HepG2 (cell line): Measurements from ENCODE around the gene EPS8L1. TPM values are rescaled to one million over a fixed set of nuclear protein-coding genes. Genes with fewer than 3 reads are reported as not detected.

Experiments
- ATAC-seq: fragments of 200-7000 bp; cut with Tn5 transposase; 3 replicates; pipeline ENCODE4 v1.9.1; 2020; ENCODE audit warnings: mild to moderate bottlenecking, moderate library complexity
- BruUV-seq: library from RNA; stranded (reverse); fragments of 400-500 nt; replicated peaks from 2 replicates; lab custom pipeline; 2021; lab: Mats Ljungman, UMichigan
- CTCF ChIA-PET: fragments of 300-600 bp; formaldehyde crosslinking; extraction: SDS; loops from one replicate; lab custom pipeline; 2021; ENCODE audit warnings: low total read pairs, inconsistent platforms, low intra/inter-chr PET ratio; lab: Yijun Ruan, JAX
- POLR2A ChIA-PET: fragments of 350-600 bp; sonication (Branson Sonifier 250); formaldehyde crosslinking; loops from one replicate; lab custom pipeline; 2020; ENCODE audit warnings: antibody characterized with exemption, inconsistent platforms; lab: Yijun Ruan, JAX
- DNase-seq: peaks from one replicate; pipeline ENCODE4 v3.0.0-alpha.2; 2015; ENCODE audit warnings: low spot score
- FAIRE-seq: peaks from 3 replicates; lab custom pipeline; 2011; peaks lifted over from hg19 to GRCh38; lab: Jason Lieb, UNC
- H2AFZ ChIP-seq: one replicate; pipeline ENCODE4 v1.6.1; 2011; ENCODE audit warnings: low read length, inconsistent platforms
- H3K27ac ChIP-seq: fragments of 300-600 bp; 3 replicates; pipeline ENCODE4 v1.8.0; 2011; ENCODE audit warnings: mixed run types, mild to moderate bottlenecking, mixed read lengths, low read length, inconsistent platforms; ENCODE audit not compliant: insufficient read depth; ENCODE audit errors: extremely low read length
- H3K27me3 ChIP-seq, 2 experiments: fragments of 200-600 bp in 1 of 2; 2 replicates in 1 of 2; 3 replicates in 1 of 2; pipeline versions ENCODE4 v1.6.0 to v1.8.0; 2011; ENCODE audit warnings: low read length in 2 of 2, mild to moderate bottlenecking in 2 of 2, moderate library complexity in 2 of 2, inconsistent platforms in 1 of 2; ENCODE audit not compliant: insufficient read depth in 2 of 2, control insufficient read depth in 1 of 2
- H3K36me3 ChIP-seq, 2 experiments: fragments of 200-600 bp in 1 of 2; replicated peaks in 1 of 2; 2 replicates in 1 of 2; 3 replicates in 1 of 2; pipeline versions ENCODE4 v1.5.1 to v1.8.0; 2011; ENCODE audit warnings: low read length in 2 of 2, inconsistent platforms in 1 of 2; ENCODE audit not compliant: insufficient read depth in 2 of 2, control insufficient read depth in 1 of 2
- H3K4me1 ChIP-seq: 2 replicates; pipeline ENCODE4 v1.5.1; 2012; ENCODE audit warnings: low read length, inconsistent platforms; ENCODE audit not compliant: insufficient read depth
- H3K4me2 ChIP-seq: 2 replicates; pipeline ENCODE4 v1.6.0; 2011; ENCODE audit warnings: low read depth, low read length, inconsistent platforms
- H3K4me3 ChIP-seq, 3 experiments: fragments of 200-600 bp in 1 of 3; sonication (generic), shearing (Covaris generic) in 1 of 3; replicated peaks in 1 of 3; 2 replicates each; pipeline ENCODE4 v1.5.1; 2011 to 2016; ENCODE audit warnings: low read length in 3 of 3, inconsistent platforms in 2 of 3, low read depth in 2 of 3, mild to moderate bottlenecking in 2 of 3, control low read depth in 1 of 3, mixed read lengths in 1 of 3; ENCODE audit not compliant: insufficient read depth in 1 of 3
- H3K79me2 ChIP-seq: one replicate; pipeline ENCODE4 v1.6.1; 2011; ENCODE audit warnings: low read length, inconsistent platforms; ENCODE audit not compliant: insufficient read depth
- H3K9ac ChIP-seq: 2 replicates; pipeline ENCODE4 v1.6.0; 2011; ENCODE audit warnings: mild to moderate bottlenecking, low read depth, low read length, inconsistent platforms; ENCODE audit not compliant: insufficient read depth
- H3K9me3 ChIP-seq: 2 replicates; pipeline ENCODE4 v1.5.1; 2012; ENCODE audit warnings: mild to moderate bottlenecking, low read length
- H4K20me1 ChIP-seq: 2 replicates; pipeline ENCODE4 v1.6.0; 2011; ENCODE audit warnings: inconsistent platforms, mild to moderate bottlenecking, low read length, moderate library complexity; ENCODE audit not compliant: insufficient read depth
- ARHGAP35 ChIP-seq: sonication (generic); formaldehyde crosslinking; IDR thresholded peaks from 2 replicates; pipeline ENCODE4 v1.9.0; 2022; ENCODE audit warnings: mild to moderate bottlenecking, inconsistent platforms, moderate library complexity, missing genetic modification reagents, borderline replicate concordance
- ATF6 ChIP-seq: sonication (generic); formaldehyde crosslinking; conservative IDR thresholded peaks from 2 replicates; pipeline ENCODE4 v1.4.0; 2020; ENCODE audit warnings: missing genetic modification reagents
- IRF2 ChIP-seq: IDR thresholded peaks from 2 replicates; pipeline ENCODE4 v1.6.1; 2018; ENCODE audit warnings: missing genetic modification reagents, missing compliant biosample characterization
- NBN ChIP-seq: fragments of 450-650 bp; conservative IDR thresholded peaks from 2 replicates; pipeline ENCODE4 v1.6.1; 2017
- NFKB2 ChIP-seq: sonication (generic); formaldehyde crosslinking; IDR thresholded peaks from 2 replicates; pipeline ENCODE4 v1.4.0; 2020; ENCODE audit warnings: missing genetic modification reagents, borderline replicate concordance
- NR2F2 ChIP-seq: IDR thresholded peaks from 2 replicates; pipeline ENCODE4 v1.6.1; 2012; ENCODE audit warnings: low read depth, inconsistent platforms, borderline replicate concordance
- NR3C1 ChIP-seq: sonication (generic); formaldehyde crosslinking; IDR thresholded peaks from 2 replicates; pipeline ENCODE4 v1.4.0; 2020; ENCODE audit warnings: missing genetic modification reagents
- TCF12 ChIP-seq, 2 experiments: fragments of 450-650 bp in 1 of 2; sonication (generic) in 1 of 2; formaldehyde crosslinking in 1 of 2; IDR thresholded peaks; 2 replicates each; pipeline versions ENCODE4 v1.6.1 to v1.8.0; 2017 to 2022; ENCODE audit warnings: antibody characterized with exemption in 1 of 2, mild to moderate bottlenecking in 1 of 2, missing genetic modification reagents in 1 of 2, moderate library complexity in 1 of 2
- XBP1 ChIP-seq: sonication (generic); formaldehyde crosslinking; IDR thresholded peaks from 2 replicates; pipeline ENCODE4 v1.5.0; 2020; ENCODE audit warnings: missing genetic modification reagents
- ZFP37 ChIP-seq: sonication (generic); formaldehyde crosslinking; IDR thresholded peaks from 2 replicates; pipeline ENCODE4 v1.4.0; 2020; ENCODE audit warnings: missing genetic modification reagents, borderline replicate concordance
- ZFP82 ChIP-seq: sonication (generic); formaldehyde crosslinking; IDR thresholded peaks from 2 replicates; pipeline ENCODE4 v1.5.1; 2020; ENCODE audit warnings: mild to moderate bottlenecking, missing genetic modification reagents, borderline replicate concordance
- ZNF33A ChIP-seq: sonication (generic); formaldehyde crosslinking; IDR thresholded peaks from 2 replicates; pipeline ENCODE4 v1.5.1; 2020; ENCODE audit warnings: missing genetic modification reagents, mild to moderate bottlenecking, moderate library complexity, borderline replicate concordance
- ZNF33B ChIP-seq: sonication (generic); formaldehyde crosslinking; IDR thresholded peaks from 2 replicates; pipeline ENCODE4 v1.5.1; 2020; ENCODE audit warnings: mild to moderate bottlenecking, missing genetic modification reagents
- ZNF431 ChIP-seq: sonication (generic); formaldehyde crosslinking; IDR thresholded peaks from 2 replicates; pipeline ENCODE4 v1.9.0; 2022; ENCODE audit warnings: missing genetic modification reagents, low read depth, mild to moderate bottlenecking, borderline replicate concordance
- WGBS: methylation state at CpG from one replicate; pipeline ENCODE4 v1.1.6; 2017; ENCODE audit warnings: low lambda C conversion rate; 5-methylcytosine and 5-hydroxymethylcytosine counted together
- in situ Hi-C: cut with HindIII; loops from 2 replicates; pipeline ENCODE4 v1.10.0; 2017; ENCODE audit warnings: low pct_unique_long_range_greater_than_20kb; ENCODE audit not compliant: extremely low pct_ligation_motif_present
- intact Hi-C: fragments of 100-400 bp; cut with micrococcal nuclease; formaldehyde crosslinking; loops from one replicate; pipeline ENCODE4 v1.10.0; 2022; ENCODE audit not compliant: unreplicated experiment
- polyA plus RNA-seq, 8 experiments: library from polyadenylated mRNA; depleted of rRNA in 3 of 8; stranded (reverse) in 7 of 8; unstranded in 1 of 8; fragments of >200 nt; fragmentation: Illumina TruSeq in 4 of 8; extraction: Trizol in 4 of 8; gene quantifications; 2 replicates each; pipeline versions ENCODE4 v1.2.1 to v1.2.3, GENCODE V29; 2011 to 2016; ENCODE audit warnings: low read depth in 4 of 8, missing spikeins in 1 of 8, mixed read lengths in 1 of 8; ENCODE audit not compliant: insufficient read depth in 1 of 8
- total RNA-seq, 5 experiments: library from RNA; depleted of rRNA; stranded (reverse); fragments of >200 nt; fragmentation: Illumina TruSeq; extraction: Trizol; gene quantifications; 2 replicates each; pipeline ENCODE4 v1.2.3, GENCODE V29; 2016; ENCODE audit warnings: low read depth in 1 of 5

Gene EPS8L1
- total and polyA plus RNA-seq, 2 of the 13 experiments (the other 11 are each of a cell fraction or from before 2014, with no cell fraction given): 3.0 to 6.3 TPM

GRCh38 chr19:55042688-55043087 is 33.0 kb upstream of the EPS8L1 start:
- FAIRE-seq (no peak), ATAC-seq (no peak), DNase-seq (no peak)
- no peaks in the 10 kb centered on the region for H3K79me2 ChIP-seq
- H3K9ac ChIP-seq: no peak overlapping the region
- in situ Hi-C loops (no loop called here), intact Hi-C loops (no loop called here)
- H2AFZ ChIP-seq: no peak overlapping the region
- no peaks in the 10 kb centered on the region for H4K20me1 ChIP-seq
- WGBS: 49% methylated on average over 6 of the region's 11 CpGs
- no TSS peak for BruUV-seq
- H3K27me3 ChIP-seq: no peaks in the 10 kb centered on the region
- TF ChIP-seq TCF12 (IDR thresholded peaks at IDR 0.05) (no peak), TCF12 (CRISPR knock-in tag; IDR thresholded peaks at IDR 0.05) (no peak), NFKB2 (no peak), ZFP37 (no peak), XBP1 (CRISPR knock-in tag) (no peak), ATF6 (no peak), ZNF33A (CRISPR knock-in tag) (no peak), ZNF33B (CRISPR knock-in tag) (no peak), IRF2 (no peak), NR3C1 (CRISPR knock-in tag) (no peak), ZFP82 (CRISPR knock-in tag) (no peak), ARHGAP35 (CRISPR knock-in tag) (no peak), NBN (no peak), NR2F2 (no peak), ZNF431 (CRISPR knock-in tag) (no peak)
- no peaks in the 10 kb centered on the region for H3K4me1 ChIP-seq
- CTCF ChIA-PET: no interaction called here
- no peaks in the 10 kb centered on the region for H3K9me3 ChIP-seq
- no peak overlapping the region for H3K4me2 ChIP-seq
- H3K36me3 ChIP-seq: peaks cover 11 to 33% of the 10 kb centered on the region in 2 experiments; a peak in 4 of 5 replicates
- no peak overlapping the region for H3K4me3 ChIP-seq
- H3K27ac ChIP-seq: no peak overlapping the region
- POLR2A ChIA-PET: no interaction called here
